IMR-90 (cell line): ENCODE measurements around the gene DIPK1A. TPM values are rescaled to one million over a fixed set of nuclear protein-coding genes. Genes with fewer than 3 reads are reported as not detected.

Experiments used
- ATAC-seq: fragments of 200-7000 bp; cut with Tn5 transposase; 2 replicates; pipeline ENCODE4 v1.9.1; 2020; ENCODE audit warnings: low read depth, mild to moderate bottlenecking, moderate library complexity
- BruUV-seq: library from RNA; stranded (reverse); fragments of 400-500 nt; replicated peaks from 2 replicates; lab custom pipeline; 2021; lab: Mats Ljungman, UMichigan
- CTCF ChIA-PET: fragments of 300-600 bp; formaldehyde crosslinking; extraction: SDS; loops from one replicate; lab custom pipeline; 2021; ENCODE audit warnings: antibody characterized with exemption; lab: Yijun Ruan, JAX
- POLR2A ChIA-PET: fragments of 300-600 bp; sonication (Branson Sonifier 250); formaldehyde crosslinking; loops from one replicate; lab custom pipeline; 2022; ENCODE audit warnings: antibody characterized with exemption; ENCODE audit not compliant: unreplicated experiment; lab: Charles Lee
- DNase-seq: peaks from one replicate; pipeline ENCODE4 v3.0.0; 2013
- H2AFZ ChIP-seq: replicated peaks from 2 replicates; pipeline ENCODE3; 2013; ENCODE audit warnings: low read length, mild to moderate bottlenecking; ENCODE audit not compliant: poor library complexity
- H2AK5ac ChIP-seq: 2 replicates; pipeline ENCODE4 v1.6.1; 2013; ENCODE audit warnings: low read depth, low read length, inconsistent platforms
- H2AK9ac ChIP-seq: replicated peaks from 2 replicates; pipeline ENCODE3; 2013; ENCODE audit warnings: mild to moderate bottlenecking, low read depth, low read length, moderate library complexity; ENCODE audit not compliant: poor library complexity
- H2BK120ac ChIP-seq: 2 replicates; pipeline ENCODE4 v1.6.1; 2013; ENCODE audit warnings: low read depth, low read length, inconsistent platforms
- H2BK15ac ChIP-seq: 3 replicates; pipeline ENCODE4 v1.6.1; 2013; ENCODE audit warnings: low read depth, low read length, inconsistent platforms
- H2BK20ac ChIP-seq: 2 replicates; pipeline ENCODE4 v1.6.1; 2013; ENCODE audit warnings: low read depth, mild to moderate bottlenecking, inconsistent platforms, low read length, moderate library complexity
- H2BK5ac ChIP-seq: 2 replicates; pipeline ENCODE4 v1.6.1; 2013; ENCODE audit warnings: mild to moderate bottlenecking, low read depth, low read length, inconsistent platforms; ENCODE audit not compliant: poor library complexity, severe bottlenecking
- H3K14ac ChIP-seq: replicated peaks from 2 replicates; pipeline ENCODE4 v1.6.1; 2013; ENCODE audit warnings: low read depth, low read length, inconsistent platforms
- H3K18ac ChIP-seq: 2 replicates; pipeline ENCODE4 v1.6.1; 2013; ENCODE audit warnings: low read depth, low read length, control low read depth
- H3K23ac ChIP-seq: 2 replicates; pipeline ENCODE4 v1.6.1; 2013; ENCODE audit warnings: low read depth, low read length, inconsistent platforms
- H3K27ac ChIP-seq: 2 replicates; pipeline ENCODE4 v1.5.1; 2013; ENCODE audit warnings: mild to moderate bottlenecking, control low read depth, low read length; ENCODE audit not compliant: insufficient read depth
- H3K27me3 ChIP-seq: 2 replicates; pipeline ENCODE4 v1.6.1; 2013; ENCODE audit warnings: low read length; ENCODE audit not compliant: control insufficient read depth, insufficient read depth
- H3K36me3 ChIP-seq: 2 replicates; pipeline ENCODE4 v1.6.1; 2013; ENCODE audit warnings: low read length, mixed read lengths; ENCODE audit not compliant: control insufficient read depth, insufficient read depth
- H3K4ac ChIP-seq: 2 replicates; pipeline ENCODE4 v1.6.1; 2013; ENCODE audit warnings: low read depth, low read length, inconsistent platforms
- H3K4me1 ChIP-seq: 2 replicates; pipeline ENCODE4 v1.6.1; 2013; ENCODE audit warnings: low read length, mixed read lengths; ENCODE audit not compliant: control insufficient read depth, insufficient read depth
- H3K4me2 ChIP-seq: 2 replicates; pipeline ENCODE4 v1.6.1; 2013; ENCODE audit warnings: low read depth, mild to moderate bottlenecking, control low read depth, low read length, moderate library complexity
- H3K4me3 ChIP-seq: 2 replicates; pipeline ENCODE4 v1.5.1; 2013; ENCODE audit warnings: low read depth, mild to moderate bottlenecking, control low read depth, low read length, moderate library complexity; ENCODE audit not compliant: insufficient read depth
- H3K56ac ChIP-seq: 2 replicates; pipeline ENCODE4 v1.6.1; 2013; ENCODE audit warnings: low read length, inconsistent platforms; ENCODE audit not compliant: insufficient read depth; ENCODE audit errors: extremely low read depth
- H3K79me1 ChIP-seq, 2 experiments: 2 replicates each; pipeline ENCODE4 v1.6.1; 2013; ENCODE audit warnings: low read length in 2 of 2, inconsistent platforms in 1 of 2, low read depth in 1 of 2
- H3K9ac ChIP-seq: 2 replicates; pipeline ENCODE4 v1.6.1; 2013; ENCODE audit warnings: low read depth, low read length, control low read depth
- H3K9me1 ChIP-seq: 2 replicates; pipeline ENCODE4 v1.6.1; 2013; ENCODE audit warnings: low read length, inconsistent platforms; ENCODE audit not compliant: insufficient read depth
- H3K9me3 ChIP-seq: 2 replicates; pipeline ENCODE4 v1.6.1; 2013; ENCODE audit warnings: low read length; ENCODE audit not compliant: control insufficient read depth, insufficient read depth
- H4K20me1 ChIP-seq: 2 replicates; pipeline ENCODE4 v1.6.1; 2013; ENCODE audit warnings: low read length, inconsistent platforms; ENCODE audit not compliant: insufficient read depth
- H4K5ac ChIP-seq: 2 replicates; pipeline ENCODE4 v1.6.1; 2013; ENCODE audit warnings: mild to moderate bottlenecking, low read depth, low read length, control low read depth
- H4K8ac ChIP-seq, 2 experiments: 2 replicates each; pipeline ENCODE4 v1.6.1; 2013; ENCODE audit warnings: low read depth in 2 of 2, low read length in 2 of 2, control low read depth in 1 of 2, inconsistent platforms in 1 of 2
- H4K91ac ChIP-seq: 2 replicates; pipeline ENCODE4 v1.6.1; 2013; ENCODE audit warnings: low read depth, low read length, inconsistent platforms; ENCODE audit not compliant: insufficient read depth
- CHD1 ChIP-seq: IDR thresholded peaks from 2 replicates; pipeline ENCODE4 v1.6.1; 2012; ENCODE audit warnings: low read depth, low read length, improper control_type of control experiment
- CTCF ChIP-seq: conservative IDR thresholded peaks from 2 replicates; pipeline ENCODE4 v1.5.1; 2012; ENCODE audit warnings: mild to moderate bottlenecking, low read depth, low read length, improper control_type of control experiment
- MAZ ChIP-seq: IDR thresholded peaks from 2 replicates; pipeline ENCODE4 v1.6.1; 2012; ENCODE audit warnings: low read depth, mild to moderate bottlenecking, low read length, improper control_type of control experiment, moderate library complexity, borderline replicate concordance
- RAD21 ChIP-seq: IDR thresholded peaks from 2 replicates; pipeline ENCODE4 v1.6.1; 2012; ENCODE audit warnings: low read length, improper control_type of control experiment
- RCOR1 ChIP-seq: IDR thresholded peaks from 2 replicates; pipeline ENCODE4 v1.6.1; 2012; ENCODE audit warnings: mild to moderate bottlenecking, low read length, improper control_type of control experiment; ENCODE audit not compliant: insufficient replicate concordance
- USF2 ChIP-seq: fragments of 150-350 bp; IDR thresholded peaks from 2 replicates; pipeline ENCODE4 v1.6.1; 2017; ENCODE audit warnings: mild to moderate bottlenecking, antibody characterized with exemption, low read length, low read depth
- dilution Hi-C: fragments of 300-500 bp; cut with HindIII; formaldehyde crosslinking; loops from one replicate; pipeline ENCODE4 v1.14.3; 2018; ENCODE audit warnings: low sequenced_read_pairs; ENCODE audit not compliant: unreplicated experiment
- in situ Hi-C: fragments of 300-500 bp; cut with MboI; formaldehyde crosslinking; loops from 3 replicates; pipeline ENCODE4 v1.14.3; 2019; ENCODE audit warnings: low sequenced_read_pairs, inconsistent platforms, mixed read lengths
- intact Hi-C: fragments of 100-400 bp; cut with micrococcal nuclease; formaldehyde crosslinking; loops from 2 replicates; pipeline ENCODE4 v1.10.0; 2022
- polyA plus RNA-seq, 3 experiments: library from polyadenylated mRNA; depleted of rRNA; stranded (reverse); fragments of >200 nt; gene quantifications; 2 replicates each; pipeline ENCODE4 v1.2.3, GENCODE V29; 2012; ENCODE audit warnings: low replicate concordance in 1 of 3
- total RNA-seq: library from RNA; depleted of rRNA; stranded (reverse); fragments of >200 nt; gene quantifications from 2 replicates; pipeline ENCODE4 v1.2.3, GENCODE V29; 2012

Gene DIPK1A
- total and polyA plus RNA-seq, 2 of the 4 experiments (the other 2 are of a cell fraction), result 4.7 to 5.7 TPM

GRCh38 chr1:92927870-92928269 lies 33.4 kb downstream of the DIPK1A start:
- intact Hi-C loops (no loop called here), dilution Hi-C loops (no loop called here), in situ Hi-C loops (no loop called here)
- Histone ChIP-seq H3K9me3 (no peaks in the 10 kb centered on the region), H2BK15ac (no peak overlapping the region), H2AFZ (no peak overlapping the region), H3K27me3 (no peaks in the 10 kb centered on the region), H4K5ac (no peak overlapping the region), H3K4me2 (no peak overlapping the region), H4K91ac (no peak overlapping the region), H2BK5ac (no peak overlapping the region), H3K9me1 (no peaks in the 10 kb centered on the region; the same call in 1 of the 2 replicates), H3K9ac (no peak overlapping the region), H3K18ac (no peak overlapping the region), H4K20me1 (no peaks in the 10 kb centered on the region), H2AK5ac (no peak overlapping the region), H3K14ac (no peak overlapping the region), H3K56ac (no peak overlapping the region), H3K23ac (no peak overlapping the region), H2BK120ac (no peak overlapping the region), H2AK9ac (no peak overlapping the region), H3K4ac (no peak overlapping the region), H3K27ac (no peak overlapping the region), H3K4me1 (peaks cover 9% of the 10 kb centered on the region), H3K79me1 (peaks cover 7 to 8% of the 10 kb centered on the region in 2 experiments; a peak in 3 of 4 replicates), H2BK20ac (no peak overlapping the region), H4K8ac (no peak overlapping the region), H3K4me3 (no peak overlapping the region), H3K36me3 (no peaks in the 10 kb centered on the region)
- BruUV-seq, result no TSS peak
- no peak for TF ChIP-seq MAZ
- no peak for TF ChIP-seq CTCF
- no peak for TF ChIP-seq CHD1
- TF ChIP-seq RCOR1, result no peak
- TF ChIP-seq RAD21, result no peak
- TF ChIP-seq USF2, result no peak
- DNase-seq (no peak), ATAC-seq (no peak)
- POLR2A ChIA-PET, result no interaction called here
- CTCF ChIA-PET, result no interaction called here
